ENCODE measurements around the gene ADD2.
A peak's percentile ranks its signal among the peaks of the same experiment; 100 is the strongest.

Gene ADD2

GRCh38 chr2:70772486-70773155 lies 4.6 kb upstream of the ADD2 start:
- peak in 1 of 3 donors; percentile 14 for DNase-seq
- peaks cover 0 to 9% (median 6%) of the 10 kb centered on the region in 4 experiments for H3K4me1 ChIP-seq (ENCODE audit: control extremely low read depth in 1 of 4, control insufficient read depth in 4 of 4, insufficient read depth in 4 of 4, low read length in 3 of 4)
- peaks cover 3 to 43% (median 28%) of the 10 kb centered on the region in 5 experiments for H3K27me3 ChIP-seq (replicated peaks in 2 of 5; ENCODE audit: control insufficient read depth in 4 of 5, insufficient read depth in 5 of 5, low read length in 4 of 5)
- H3K36me3 ChIP-seq (ENCODE audit: control insufficient read depth in 4 of 4, insufficient read depth in 4 of 4, low read length in 3 of 4) = no peaks in the 10 kb centered on the region
- H3K9me3 ChIP-seq (ENCODE audit: control extremely low read depth in 1 of 5, control insufficient read depth in 4 of 5, insufficient read depth in 2 of 5, low read depth in 1 of 5, low read length in 4 of 5) = peaks cover 0 to 3% (median 2%) of the 10 kb centered on the region in 5 experiments
- CTCF ChIA-PET = interaction anchor here (1.0 to 3.4 kb wide), 6 partner anchors 12 to 469 kb away, joined by 3 to 16 read pairs (median 3); no protein-coding TSS in a partner anchor
- no peak overlapping the region for H3K4me3 ChIP-seq (ENCODE audit: control insufficient read depth in 1 of 7, extremely low read depth in 1 of 7, insufficient read depth in 4 of 7, low read depth in 2 of 7, low read length in 6 of 7)
- no peak overlapping the region for H3K27ac ChIP-seq (ENCODE audit: insufficient read depth in 1 of 2, low read depth in 1 of 2, low read length in 2 of 2, poor library complexity in 1 of 2, severe bottlenecking in 2 of 2)
- POLR2A ChIA-PET = no interaction called here
- whole genome bisulfite sequencing (ENCODE audit: insufficient coverage) = 100% methylated on average over 1 of the region's 2 CpGs

- Histone ChIP-seq H3K27me3 (replicated peaks in 2 of 5; ENCODE audit: control insufficient read depth in 4 of 5, insufficient read depth in 5 of 5, low read length in 4 of 5) (peaks cover 5 to 54% (median 34%) of the 10 kb centered on the region in 5 experiments), H3K36me3 (ENCODE audit: control insufficient read depth in 4 of 4, insufficient read depth in 4 of 4, low read length in 3 of 4) (no peaks in the 10 kb centered on the region), H3K9me3 (ENCODE audit: control extremely low read depth in 1 of 5, control insufficient read depth in 4 of 5, insufficient read depth in 2 of 5, low read depth in 1 of 5, low read length in 4 of 5) (peaks cover 0 to 3% (median 2%) of the 10 kb centered on the region in 5 experiments), H3K27ac (ENCODE audit: insufficient read depth in 1 of 2, low read depth in 1 of 2, low read length in 2 of 2, poor library complexity in 1 of 2, severe bottlenecking in 2 of 2) (no peak overlapping the region), H3K4me1 (ENCODE audit: control extremely low read depth in 1 of 4, control insufficient read depth in 4 of 4, insufficient read depth in 4 of 4, low read length in 3 of 4) (peaks cover 0 to 21% (median 16%) of the 10 kb centered on the region in 4 experiments), H3K4me3 (ENCODE audit: control insufficient read depth in 1 of 7, extremely low read depth in 1 of 7, insufficient read depth in 4 of 7, low read depth in 2 of 7, low read length in 6 of 7) (no peak overlapping the region)
- no peak for DNase-seq
- POLR2A ChIA-PET = no interaction called here
- CTCF ChIA-PET = interaction anchor here (3.4 kb wide), 1 partner anchor 13 kb away, joined by 16 read pairs; no protein-coding TSS in a partner anchor
- WGBS (ENCODE audit: insufficient coverage) = 100% methylated on average over 2 of the region's 2 CpGs
Measured at GRCh38 chr2:70771446-70771845, 3.4 kb upstream of the ADD2 start.

- no peaks in the 10 kb centered on the region for H3K36me3 ChIP-seq (ENCODE audit: control insufficient read depth in 4 of 4, insufficient read depth in 4 of 4, low read length in 3 of 4)
- peaks cover 6 to 69% (median 37%) of the 10 kb centered on the region in 5 experiments for H3K27me3 ChIP-seq (replicated peaks in 2 of 5; ENCODE audit: control insufficient read depth in 4 of 5, insufficient read depth in 5 of 5, low read length in 4 of 5)
- peaks cover 0 to 3% (median 2%) of the 10 kb centered on the region in 5 experiments for H3K9me3 ChIP-seq (ENCODE audit: control extremely low read depth in 1 of 5, control insufficient read depth in 4 of 5, insufficient read depth in 2 of 5, low read depth in 1 of 5, low read length in 4 of 5)
- DNase-seq = no peak
- no peak overlapping the region for H3K4me3 ChIP-seq (ENCODE audit: control insufficient read depth in 1 of 7, extremely low read depth in 1 of 7, insufficient read depth in 4 of 7, low read depth in 2 of 7, low read length in 6 of 7)
- ChIA-PET POLR2A (no interaction called here), CTCF (interaction anchor here (0.7 to 1.9 kb wide), 8 partner anchors 7 to 151 kb away, joined by 3 to 6 read pairs (median 4); partner anchors contain the start of gene FIGLA)
- H3K4me1 ChIP-seq (ENCODE audit: control extremely low read depth in 1 of 4, control insufficient read depth in 4 of 4, insufficient read depth in 4 of 4, low read length in 3 of 4) = peaks cover 0 to 18% (median 15%) of the 10 kb centered on the region in 4 experiments
- H3K27ac ChIP-seq (ENCODE audit: insufficient read depth in 1 of 2, low read depth in 1 of 2, low read length in 2 of 2, poor library complexity in 1 of 2, severe bottlenecking in 2 of 2) = no peak overlapping the region
- 100% methylated on average over 1 of the region's 2 CpGs for WGBS (ENCODE audit: insufficient coverage)
Measured at GRCh38 chr2:70769450-70769849, 1.4 kb upstream of the ADD2 start.

- 71% methylated on average over 3 of the region's 7 CpGs for WGBS (ENCODE audit: insufficient coverage)
- H3K4me1 ChIP-seq (ENCODE audit: control extremely low read depth in 1 of 4, control insufficient read depth in 4 of 4, insufficient read depth in 4 of 4, low read length in 3 of 4) = peaks cover 0 to 18% (median 15%) of the 10 kb centered on the region in 4 experiments
- H3K4me3 ChIP-seq (ENCODE audit: control insufficient read depth in 1 of 7, extremely low read depth in 1 of 7, insufficient read depth in 4 of 7, low read depth in 2 of 7, low read length in 6 of 7) = no peak overlapping the region
- no peaks in the 10 kb centered on the region for H3K36me3 ChIP-seq (ENCODE audit: control insufficient read depth in 4 of 4, insufficient read depth in 4 of 4, low read length in 3 of 4)
- no peak for DNase-seq
- CTCF ChIA-PET = interaction anchor here (0.6 to 1.9 kb wide), 17 partner anchors 8 to 464 kb away, joined by 3 to 7 read pairs (median 4); partner anchors contain the start of gene FIGLA
- peaks cover 6 to 67% (median 35%) of the 10 kb centered on the region in 5 experiments for H3K27me3 ChIP-seq (replicated peaks in 2 of 5; ENCODE audit: control insufficient read depth in 4 of 5, insufficient read depth in 5 of 5, low read length in 4 of 5)
- POLR2A ChIA-PET = no interaction called here
- no peak overlapping the region for H3K27ac ChIP-seq (ENCODE audit: insufficient read depth in 1 of 2, low read depth in 1 of 2, low read length in 2 of 2, poor library complexity in 1 of 2, severe bottlenecking in 2 of 2)
- H3K9me3 ChIP-seq (ENCODE audit: control extremely low read depth in 1 of 5, control insufficient read depth in 4 of 5, insufficient read depth in 2 of 5, low read depth in 1 of 5, low read length in 4 of 5) = peaks cover 0 to 2% (median 0%) of the 10 kb centered on the region in 5 experiments
Measured at GRCh38 chr2:70768590-70769085, 638 bp upstream of the ADD2 start.

GRCh38 chr2:70767079-70767698 lies 811 bp downstream of the ADD2 start:
- POLR2A ChIA-PET = no interaction called here
- Histone ChIP-seq H3K36me3 (ENCODE audit: control insufficient read depth in 4 of 4, insufficient read depth in 4 of 4, low read length in 3 of 4) (no peaks in the 10 kb centered on the region), H3K4me1 (ENCODE audit: control extremely low read depth in 1 of 4, control insufficient read depth in 4 of 4, insufficient read depth in 4 of 4, low read length in 3 of 4) (peaks cover 0 to 18% (median 15%) of the 10 kb centered on the region in 4 experiments), H3K27me3 (replicated peaks in 2 of 5; ENCODE audit: control insufficient read depth in 4 of 5, insufficient read depth in 5 of 5, low read length in 4 of 5) (peaks cover 6 to 69% (median 35%) of the 10 kb centered on the region in 5 experiments), H3K27ac (ENCODE audit: insufficient read depth in 1 of 2, low read depth in 1 of 2, low read length in 2 of 2, poor library complexity in 1 of 2, severe bottlenecking in 2 of 2) (no peak overlapping the region), H3K4me3 (ENCODE audit: control insufficient read depth in 1 of 7, extremely low read depth in 1 of 7, insufficient read depth in 4 of 7, low read depth in 2 of 7, low read length in 6 of 7) (peak overlapping the region; percentile 19 to 74 (median 47)), H3K9me3 (ENCODE audit: control extremely low read depth in 1 of 5, control insufficient read depth in 4 of 5, insufficient read depth in 2 of 5, low read depth in 1 of 5, low read length in 4 of 5) (no peaks in the 10 kb centered on the region)
- CTCF ChIA-PET = interaction anchor here (0.7 to 1.6 kb wide), 8 partner anchors 11 to 121 kb away, joined by 3 to 4 read pairs (median 3); no protein-coding TSS in a partner anchor
- peak in 2 of 3 donors; percentile 13 to 21 for DNase-seq
- 0% methylated on average over 34 of the region's 51 CpGs for WGBS (ENCODE audit: insufficient coverage)

- Histone ChIP-seq H3K4me1 (ENCODE audit: control extremely low read depth in 1 of 4, control insufficient read depth in 4 of 4, insufficient read depth in 4 of 4, low read length in 3 of 4) (peaks cover 0 to 18% (median 15%) of the 10 kb centered on the region in 4 experiments), H3K36me3 (ENCODE audit: control insufficient read depth in 4 of 4, insufficient read depth in 4 of 4, low read length in 3 of 4) (no peaks in the 10 kb centered on the region), H3K27me3 (replicated peaks in 2 of 5; ENCODE audit: control insufficient read depth in 4 of 5, insufficient read depth in 5 of 5, low read length in 4 of 5) (peaks cover 6 to 62% (median 33%) of the 10 kb centered on the region in 5 experiments), H3K9me3 (ENCODE audit: control extremely low read depth in 1 of 5, control insufficient read depth in 4 of 5, insufficient read depth in 2 of 5, low read depth in 1 of 5, low read length in 4 of 5) (no peaks in the 10 kb centered on the region), H3K27ac (ENCODE audit: insufficient read depth in 1 of 2, low read depth in 1 of 2, low read length in 2 of 2, poor library complexity in 1 of 2, severe bottlenecking in 2 of 2) (no peak overlapping the region), H3K4me3 (ENCODE audit: control insufficient read depth in 1 of 7, extremely low read depth in 1 of 7, insufficient read depth in 4 of 7, low read depth in 2 of 7, low read length in 6 of 7) (peak overlapping the region in 4 of 7 experiments; percentile 47 to 74 (median 66))
- WGBS (ENCODE audit: insufficient coverage) = 0% methylated on average over 5 of the region's 7 CpGs
- DNase-seq = peak in 1 of 3 donors; percentile 32
- ChIA-PET POLR2A (no interaction called here), CTCF (interaction anchor here (1.4 kb wide), 1 partner anchor 104 kb away, joined by 3 read pairs; no protein-coding TSS in a partner anchor)
Measured at GRCh38 chr2:70766357-70767078, 1.5 kb downstream of the ADD2 start.

Measured in common myeloid progenitor, CD34-positive (primary cell).